ENCODE results near the gene NRXN3. TPM values are rescaled to one million over a fixed set of nuclear protein-coding genes. Genes with fewer than 3 reads are reported as not detected.

The NRXN3 gene
- total RNA-seq, 1 experiment from 2014 or later, result not detected

- TF ChIP-seq CBX3 (IDR thresholded peaks at IDR 0.05; ENCODE audit: low read depth), result no peak
- TF ChIP-seq SIN3A (IDR thresholded peaks at IDR 0.05; ENCODE audit: low read depth), result no peak
- TF ChIP-seq POLR2AphosphoS5 (IDR thresholded peaks at IDR 0.05; ENCODE audit: low read depth, low read length), result no peak
- ATAC-seq, result no peak
- peaks cover 16 to 19% of the 10 kb centered on the region in 2 experiments; a peak in 2 of 4 replicates for H3K9me3 ChIP-seq (ENCODE audit: control insufficient read depth in 1 of 2, insufficient read depth in 1 of 2, low read depth in 1 of 2, low read length in 2 of 2)
Observed at GRCh38 chr14:79100578-79100977, 930.4 kb downstream of the NRXN3 start.

GRCh38 chr14:79101388-79101787, 931.2 kb downstream of the NRXN3 start:
- Histone ChIP-seq H4K20me1 (ENCODE audit: insufficient read depth) (no peaks in the 10 kb centered on the region), H3K27ac (ENCODE audit: low read depth, low read length) (no peak overlapping the region), H3K36me3 (ENCODE audit: control insufficient read depth in 1 of 2, insufficient read depth in 2 of 2, low read length in 2 of 2) (no peaks in the 10 kb centered on the region), H3K4me2 (ENCODE audit: low read length) (no peak overlapping the region), H3K4me3 (replicated peaks in 1 of 2; ENCODE audit: low read depth in 1 of 2, low read length in 2 of 2) (no peak overlapping the region), H3K4me1 (ENCODE audit: control insufficient read depth in 1 of 2, insufficient read depth in 2 of 2, low read length in 2 of 2) (no peaks in the 10 kb centered on the region), H3K9ac (ENCODE audit: low read length) (no peak overlapping the region), H3K79me2 (ENCODE audit: insufficient read depth, low read length) (no peaks in the 10 kb centered on the region), H3K27me3 (ENCODE audit: insufficient read depth, low read length) (no peaks in the 10 kb centered on the region), H3K9me3 (ENCODE audit: control insufficient read depth in 1 of 2, insufficient read depth in 1 of 2, low read depth in 1 of 2, low read length in 2 of 2) (peaks cover 16 to 19% of the 10 kb centered on the region in 2 experiments; a peak in 2 of 4 replicates), H2AFZ (ENCODE audit: low read depth, low read length, poor library complexity, severe bottlenecking) (no peak overlapping the region), H3K9me2 (ENCODE audit: insufficient read depth) (no peaks in the 10 kb centered on the region)
- CTCF ChIA-PET, result no interaction called here
- BruUV-seq (replicated peaks), result no TSS peak
- RAD21 ChIA-PET (ENCODE audit: low non-redundant PET in 1 of 2, low total read pairs in 2 of 2, uncharacterized antibody in 2 of 2, unreplicated experiment in 2 of 2), result no interaction called here
- TF ChIP-seq SRF (IDR thresholded peaks at IDR 0.05; ENCODE audit: low read depth), result no peak
- no peak for TF ChIP-seq TCF7L2 (IDR thresholded peaks at IDR 0.05; ENCODE audit: borderline replicate concordance, extremely low read depth, insufficient read depth, insufficient read length)
- TF ChIP-seq, protein P1, sequence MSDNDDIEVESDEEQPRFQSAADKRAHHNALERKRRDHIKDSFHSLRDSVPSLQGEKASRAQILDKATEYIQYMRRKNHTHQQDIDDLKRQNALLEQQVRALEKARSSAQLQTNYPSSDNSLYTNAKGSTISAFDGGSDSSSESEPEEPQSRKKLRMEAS (IDR thresholded peaks at IDR 0.05), result no peak
- no peak for TF ChIP-seq POLR2AphosphoS5 (IDR thresholded peaks at IDR 0.05; ENCODE audit: low read depth, low read length)
- TF ChIP-seq FOSL1 (IDR thresholded peaks at IDR 0.05; ENCODE audit: low read depth), result no peak
- TF ChIP-seq, protein P2, sequence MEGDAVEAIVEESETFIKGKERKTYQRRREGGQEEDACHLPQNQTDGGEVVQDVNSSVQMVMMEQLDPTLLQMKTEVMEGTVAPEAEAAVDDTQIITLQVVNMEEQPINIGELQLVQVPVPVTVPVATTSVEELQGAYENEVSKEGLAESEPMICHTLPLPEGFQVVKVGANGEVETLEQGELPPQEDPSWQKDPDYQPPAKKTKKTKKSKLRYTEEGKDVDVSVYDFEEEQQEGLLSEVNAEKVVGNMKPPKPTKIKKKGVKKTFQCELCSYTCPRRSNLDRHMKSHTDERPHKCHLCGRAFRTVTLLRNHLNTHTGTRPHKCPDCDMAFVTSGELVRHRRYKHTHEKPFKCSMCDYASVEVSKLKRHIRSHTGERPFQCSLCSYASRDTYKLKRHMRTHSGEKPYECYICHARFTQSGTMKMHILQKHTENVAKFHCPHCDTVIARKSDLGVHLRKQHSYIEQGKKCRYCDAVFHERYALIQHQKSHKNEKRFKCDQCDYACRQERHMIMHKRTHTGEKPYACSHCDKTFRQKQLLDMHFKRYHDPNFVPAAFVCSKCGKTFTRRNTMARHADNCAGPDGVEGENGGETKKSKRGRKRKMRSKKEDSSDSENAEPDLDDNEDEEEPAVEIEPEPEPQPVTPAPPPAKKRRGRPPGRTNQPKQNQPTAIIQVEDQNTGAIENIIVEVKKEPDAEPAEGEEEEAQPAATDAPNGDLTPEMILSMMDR (IDR thresholded peaks at IDR 0.05 in 2 of 3, conservative IDR thresholded peaks at IDR 0.05 in 1 of 3; ENCODE audit: borderline replicate concordance in 1 of 3, insufficient read depth in 1 of 3, low read depth in 2 of 3, low read length in 2 of 3), result no peak
- no peak for TF ChIP-seq ZFX (IDR thresholded peaks at IDR 0.05)
- no peak for TF ChIP-seq CBX3 (IDR thresholded peaks at IDR 0.05; ENCODE audit: low read depth)
- no peak for TF ChIP-seq ELF1 (IDR thresholded peaks at IDR 0.05; ENCODE audit: borderline replicate concordance, low read depth)
- TF ChIP-seq, protein P3, sequence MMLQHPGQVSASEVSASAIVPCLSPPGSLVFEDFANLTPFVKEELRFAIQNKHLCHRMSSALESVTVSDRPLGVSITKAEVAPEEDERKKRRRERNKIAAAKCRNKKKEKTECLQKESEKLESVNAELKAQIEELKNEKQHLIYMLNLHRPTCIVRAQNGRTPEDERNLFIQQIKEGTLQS (IDR thresholded peaks at IDR 0.05), result no peak
- no peak for TF ChIP-seq JUND (IDR thresholded peaks at IDR 0.05)
- no peak for TF ChIP-seq EZH2 (IDR thresholded peaks at IDR 0.05)
- no peak for TF ChIP-seq EZH2phosphoT487 (IDR thresholded peaks at IDR 0.05; ENCODE audit: borderline replicate concordance)
- no peak for TF ChIP-seq RAD21 (IDR thresholded peaks at IDR 0.05; ENCODE audit: low read depth)
- intact Hi-C loops (cut with micrococcal nuclease), result no loop called here
- POLR2A ChIA-PET, result no interaction called here
- ATAC-seq, result no peak
- no peak for DNase-seq (ENCODE audit: low read depth, low spot score)

More at GRCh38 chr14:79100578-79100977, 930.4 kb downstream of the NRXN3 start:
- CTCF ChIA-PET, result no interaction called here
- Histone ChIP-seq H2AFZ (ENCODE audit: low read depth, low read length, poor library complexity, severe bottlenecking) (no peak overlapping the region), H3K27me3 (ENCODE audit: insufficient read depth, low read length) (no peaks in the 10 kb centered on the region), H3K4me1 (ENCODE audit: control insufficient read depth in 1 of 2, insufficient read depth in 2 of 2, low read length in 2 of 2) (no peaks in the 10 kb centered on the region), H3K79me2 (ENCODE audit: insufficient read depth, low read length) (no peaks in the 10 kb centered on the region), H3K4me2 (ENCODE audit: low read length) (no peak overlapping the region), H3K36me3 (ENCODE audit: control insufficient read depth in 1 of 2, insufficient read depth in 2 of 2, low read length in 2 of 2) (no peaks in the 10 kb centered on the region), H3K4me3 (replicated peaks in 1 of 2; ENCODE audit: low read depth in 1 of 2, low read length in 2 of 2) (no peak overlapping the region), H4K20me1 (ENCODE audit: insufficient read depth) (no peaks in the 10 kb centered on the region), H3K27ac (ENCODE audit: low read depth, low read length) (no peak overlapping the region), H3K9me2 (ENCODE audit: insufficient read depth) (no peaks in the 10 kb centered on the region), H3K9ac (ENCODE audit: low read length) (no peak overlapping the region)
- POLR2A ChIA-PET, result no interaction called here
- BruUV-seq (replicated peaks), result no TSS peak
- intact Hi-C loops (cut with micrococcal nuclease), result no loop called here
- DNase-seq (ENCODE audit: low read depth, low spot score), result no peak
- RAD21 ChIA-PET (ENCODE audit: low non-redundant PET in 1 of 2, low total read pairs in 2 of 2, uncharacterized antibody in 2 of 2, unreplicated experiment in 2 of 2), result no interaction called here

Measured in HCT116 (cell line).